DND-41 (cell line): Measurements from ENCODE around the gene CFAP299.

Experiments used
- ATAC-seq: fragments of 200-7000 bp; cut with Tn5 transposase; 3 replicates; pipeline ENCODE4 v1.9.1; 2021; ENCODE audit warnings: low read depth; ENCODE audit not compliant: insufficient read depth
- DNase-seq: peaks from one replicate; pipeline ENCODE4 v3.0.0-alpha.2; 2020
- H2AFZ ChIP-seq: 2 replicates; pipeline ENCODE4 v1.6.0; 2012; ENCODE audit warnings: low read depth, low read length
- H3K27ac ChIP-seq: 2 replicates; pipeline ENCODE4 v1.5.1; 2012; ENCODE audit warnings: low read length, inconsistent platforms
- H3K27me3 ChIP-seq: fragments of 200-600 bp; sonication (generic); 2 replicates; pipeline ENCODE4 v1.6.0; 2012; ENCODE audit warnings: low read length, mild to moderate bottlenecking, inconsistent platforms; ENCODE audit not compliant: insufficient read depth, poor library complexity
- H3K36me3 ChIP-seq: 2 replicates; pipeline ENCODE4 v1.5.1; 2012; ENCODE audit warnings: low read length, inconsistent platforms; ENCODE audit not compliant: insufficient read depth
- H3K4me1 ChIP-seq: 2 replicates; pipeline ENCODE4 v1.5.1; 2012; ENCODE audit warnings: mild to moderate bottlenecking, low read length; ENCODE audit not compliant: insufficient read depth
- H3K4me2 ChIP-seq: 2 replicates; pipeline ENCODE4 v1.6.0; 2012; ENCODE audit warnings: mild to moderate bottlenecking, moderate library complexity, low read length, inconsistent platforms; ENCODE audit not compliant: insufficient read depth
- H3K4me3 ChIP-seq, 2 experiments: fragments of 200-600 bp in 1 of 2; shearing (Covaris generic) in 1 of 2; 2 replicates each; pipeline ENCODE4 v1.5.1; 2012 to 2016; ENCODE audit warnings: inconsistent platforms in 2 of 2, low read length in 2 of 2, mild to moderate bottlenecking in 2 of 2, low read depth in 1 of 2, moderate library complexity in 1 of 2
- H3K79me2 ChIP-seq: 2 replicates; pipeline ENCODE4 v1.6.0; 2012; ENCODE audit warnings: low read length, inconsistent platforms; ENCODE audit not compliant: insufficient read depth
- H3K9ac ChIP-seq: 2 replicates; pipeline ENCODE4 v1.6.0; 2012; ENCODE audit warnings: low read depth, mild to moderate bottlenecking, inconsistent platforms, low read length, moderate library complexity
- H3K9me3 ChIP-seq: 2 replicates; pipeline ENCODE4 v1.5.1; 2012; ENCODE audit warnings: low read length, moderate library complexity, mild to moderate bottlenecking, inconsistent platforms; ENCODE audit not compliant: insufficient read depth, severe bottlenecking
- H4K20me1 ChIP-seq: 2 replicates; pipeline ENCODE4 v1.6.0; 2012; ENCODE audit warnings: low read length; ENCODE audit not compliant: insufficient read depth
- EZH2 ChIP-seq: IDR thresholded peaks from 3 replicates; pipeline ENCODE4 v1.6.1; 2012; ENCODE audit warnings: borderline replicate concordance, low read depth, mild to moderate bottlenecking, moderate library complexity, low read length, inconsistent platforms; ENCODE audit not compliant: severe bottlenecking
- TF ChIP-seq, protein P1 (sequence below): IDR thresholded peaks from 2 replicates; pipeline ENCODE4 v1.5.1; 2012; ENCODE audit warnings: borderline replicate concordance, low read length, moderate library complexity, mild to moderate bottlenecking; ENCODE audit not compliant: poor library complexity, severe bottlenecking; ENCODE audit errors: extremely low read depth

The CFAP299 gene

DNA sequence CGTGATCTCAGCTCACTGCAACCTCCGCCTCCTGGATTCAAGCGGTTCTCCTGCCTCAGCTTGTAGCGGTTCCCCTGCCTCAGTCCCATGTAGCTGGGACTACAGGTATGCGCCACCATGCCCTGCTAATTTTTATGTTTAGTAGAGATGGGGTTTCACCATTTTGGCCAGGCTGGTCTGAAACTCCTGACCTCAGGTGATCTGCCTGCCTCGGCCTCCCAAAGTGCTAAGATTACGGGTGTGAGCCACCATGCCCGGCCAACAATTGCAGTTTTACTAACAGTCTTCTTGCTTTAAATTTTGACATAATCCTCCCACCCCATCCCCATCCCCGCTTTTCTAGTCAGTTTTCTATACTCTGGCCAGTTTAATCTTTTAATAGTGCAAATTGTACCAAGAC is 112.0 kb downstream of the CFAP299 start:
- Histone ChIP-seq H3K9ac (no peak overlapping the region), H3K4me1 (no peaks in the 10 kb centered on the region), H3K9me3 (no peaks in the 10 kb centered on the region), H3K79me2 (no peaks in the 10 kb centered on the region), H2AFZ (no peak overlapping the region), H3K4me2 (no peak overlapping the region), H3K27me3 (no peaks in the 10 kb centered on the region), H3K4me3 (no peak overlapping the region), H4K20me1 (no peaks in the 10 kb centered on the region), H3K36me3 (no peaks in the 10 kb centered on the region), H3K27ac (no peak overlapping the region)
- DNase-seq, result no peak
- ATAC-seq, result no peak
- TF ChIP-seq EZH2, result no peak
- TF ChIP-seq, protein P1, sequence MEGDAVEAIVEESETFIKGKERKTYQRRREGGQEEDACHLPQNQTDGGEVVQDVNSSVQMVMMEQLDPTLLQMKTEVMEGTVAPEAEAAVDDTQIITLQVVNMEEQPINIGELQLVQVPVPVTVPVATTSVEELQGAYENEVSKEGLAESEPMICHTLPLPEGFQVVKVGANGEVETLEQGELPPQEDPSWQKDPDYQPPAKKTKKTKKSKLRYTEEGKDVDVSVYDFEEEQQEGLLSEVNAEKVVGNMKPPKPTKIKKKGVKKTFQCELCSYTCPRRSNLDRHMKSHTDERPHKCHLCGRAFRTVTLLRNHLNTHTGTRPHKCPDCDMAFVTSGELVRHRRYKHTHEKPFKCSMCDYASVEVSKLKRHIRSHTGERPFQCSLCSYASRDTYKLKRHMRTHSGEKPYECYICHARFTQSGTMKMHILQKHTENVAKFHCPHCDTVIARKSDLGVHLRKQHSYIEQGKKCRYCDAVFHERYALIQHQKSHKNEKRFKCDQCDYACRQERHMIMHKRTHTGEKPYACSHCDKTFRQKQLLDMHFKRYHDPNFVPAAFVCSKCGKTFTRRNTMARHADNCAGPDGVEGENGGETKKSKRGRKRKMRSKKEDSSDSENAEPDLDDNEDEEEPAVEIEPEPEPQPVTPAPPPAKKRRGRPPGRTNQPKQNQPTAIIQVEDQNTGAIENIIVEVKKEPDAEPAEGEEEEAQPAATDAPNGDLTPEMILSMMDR, result no peak

DNA sequence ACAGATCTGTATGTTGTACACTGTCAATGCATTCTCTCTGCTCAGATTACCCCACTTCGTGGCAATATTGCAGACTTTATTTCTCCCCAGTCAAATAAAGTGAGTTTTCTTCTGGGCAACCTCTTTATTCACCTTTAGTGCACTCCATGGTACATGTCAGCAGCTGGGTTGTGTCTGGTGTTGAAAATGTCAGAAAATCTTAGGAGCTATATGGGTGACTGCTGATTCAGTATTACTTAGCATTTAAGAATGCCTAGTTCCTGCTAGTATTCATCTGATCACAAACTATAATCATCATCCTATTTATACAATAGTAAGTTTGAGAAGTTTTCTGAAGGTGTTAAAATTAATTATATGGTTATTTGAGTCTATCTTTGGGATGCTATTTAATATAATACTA is 112.5 kb downstream of the CFAP299 start:
- Histone ChIP-seq H3K9me3 (no peaks in the 10 kb centered on the region), H3K27me3 (no peaks in the 10 kb centered on the region)

DNA sequence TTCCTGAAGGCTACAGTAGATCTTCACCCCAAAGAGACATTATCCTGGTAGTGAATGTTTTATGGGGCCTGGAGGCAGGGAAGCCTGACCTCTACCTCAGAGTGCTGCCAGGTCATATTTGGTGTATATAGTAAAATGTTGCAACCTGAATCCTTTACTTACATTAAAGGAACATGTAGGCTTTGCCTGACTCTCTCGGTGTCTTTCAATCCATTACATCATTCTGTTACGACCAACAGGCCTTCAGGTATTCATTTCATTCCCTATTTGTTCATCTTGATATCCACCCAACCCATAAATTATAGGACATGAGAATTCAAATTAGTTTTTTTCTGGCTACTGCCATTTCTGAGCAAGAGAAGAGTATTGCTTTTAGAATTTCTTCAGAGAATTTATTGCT is 116.5 kb downstream of the CFAP299 start:
- Histone ChIP-seq H3K36me3 (no peaks in the 10 kb centered on the region), H3K4me3 (no peak overlapping the region), H3K9ac (no peak overlapping the region), H3K79me2 (no peaks in the 10 kb centered on the region), H3K4me2 (no peak overlapping the region), H3K27ac (no peak overlapping the region), H3K4me1 (no peaks in the 10 kb centered on the region), H2AFZ (no peak overlapping the region), H3K9me3 (no peaks in the 10 kb centered on the region), H3K27me3 (no peaks in the 10 kb centered on the region), H4K20me1 (no peaks in the 10 kb centered on the region)
- no peak for TF ChIP-seq EZH2
- TF ChIP-seq, protein P1, result no peak
- no peak for DNase-seq
- no peak for ATAC-seq

More for the DNA sequence above, 112.5 kb downstream of the CFAP299 start:
- H3K4me3 ChIP-seq, result no peak overlapping the region
- H3K79me2 ChIP-seq, result no peaks in the 10 kb centered on the region
- no peaks in the 10 kb centered on the region for H3K36me3 ChIP-seq
- no peak overlapping the region for H2AFZ ChIP-seq
- H4K20me1 ChIP-seq, result no peaks in the 10 kb centered on the region
- no peak overlapping the region for H3K4me2 ChIP-seq
- no peak overlapping the region for H3K27ac ChIP-seq
- TF ChIP-seq EZH2, result no peak
- TF ChIP-seq, protein P1, result no peak
- ATAC-seq (no peak), DNase-seq (no peak)
- no peaks in the 10 kb centered on the region for H3K4me1 ChIP-seq
- H3K9ac ChIP-seq, result no peak overlapping the region

DNA sequence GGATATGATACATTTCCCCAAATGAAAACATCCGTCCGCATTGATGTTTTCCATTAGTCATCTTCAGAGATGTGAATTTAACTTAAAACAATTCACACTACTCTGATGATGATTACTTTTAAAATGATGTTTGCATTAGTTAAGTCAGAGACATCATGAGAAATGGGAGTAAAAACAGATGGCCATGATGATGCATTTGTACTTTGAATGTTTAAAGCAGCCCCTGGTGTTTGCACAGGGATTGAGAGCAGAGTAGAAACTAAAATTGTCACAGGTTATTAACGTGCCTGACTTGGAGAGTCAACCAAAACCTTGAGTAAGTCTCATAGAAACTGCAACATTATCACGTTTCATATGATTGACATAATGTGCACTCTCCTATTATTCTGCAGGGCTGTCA is 117.2 kb downstream of the CFAP299 start:
- H3K4me1 ChIP-seq, result no peaks in the 10 kb centered on the region
- TF ChIP-seq, protein P1, result no peak
- TF ChIP-seq EZH2, result no peak
- H3K36me3 ChIP-seq, result no peaks in the 10 kb centered on the region
- DNase-seq (no peak), ATAC-seq (no peak)
- peaks cover 6% of the 10 kb centered on the region for H3K27me3 ChIP-seq
- no peak overlapping the region for H3K4me2 ChIP-seq
- no peaks in the 10 kb centered on the region for H3K9me3 ChIP-seq
- H3K4me3 ChIP-seq, result no peak overlapping the region
- no peaks in the 10 kb centered on the region for H4K20me1 ChIP-seq
- H3K27ac ChIP-seq, result no peak overlapping the region
- H2AFZ ChIP-seq, result no peak overlapping the region
- no peaks in the 10 kb centered on the region for H3K79me2 ChIP-seq
- H3K9ac ChIP-seq, result no peak overlapping the region
